HCT116 (cell line): ENCODE results near the gene GRK2. TPM values are rescaled to one million over a fixed set of nuclear protein-coding genes. Genes with fewer than 3 reads are reported as not detected.

ENCODE experiments used
- ATAC-seq: fragments of 200-7000 bp; cut with Tn5 transposase; 2 replicates; pipeline ENCODE4 v1.9.1; 2020; ENCODE audit warnings: mild to moderate bottlenecking, moderate library complexity
- BruUV-seq: library from RNA; stranded (reverse); fragments of 400-500 nt; replicated peaks from 2 replicates; lab custom pipeline; 2021; lab: Mats Ljungman, UMichigan
- CTCF ChIA-PET: fragments of 300-600 bp; sonication (Branson Sonifier 250); formaldehyde crosslinking; loops from one replicate; lab custom pipeline; 2021; ENCODE audit warnings: antibody characterized with exemption; lab: Charles Lee
- POLR2A ChIA-PET: fragments of 300-600, 350-600 bp; sonication (Branson Sonifier 250); formaldehyde crosslinking; loops from one replicate; lab custom pipeline; 2021; ENCODE audit warnings: antibody characterized with exemption; lab: Charles Lee
- RAD21 ChIA-PET, 2 experiments: fragments of 300-600 bp; sonication (Branson Sonifier 250); formaldehyde crosslinking; loops; one replicate each; lab custom pipeline; 2023; ENCODE audit warnings: low total read pairs in 2 of 2; ENCODE audit not compliant: uncharacterized antibody in 2 of 2, unreplicated experiment in 2 of 2, low non-redundant PET in 1 of 2; lab: Charles Lee
- DNase-seq: peaks from one replicate; pipeline ENCODE4 v3.0.0-alpha.2; 2010; ENCODE audit warnings: low read depth, low spot score
- H2AFZ ChIP-seq: fragments of 200-600 bp; shearing (Covaris generic), sonication (generic); 2 replicates; pipeline ENCODE4 v1.6.1; 2017; ENCODE audit warnings: low read depth, mixed run types, mixed read lengths, antibody characterized with exemption, low read length; ENCODE audit not compliant: poor library complexity, severe bottlenecking
- H3K27ac ChIP-seq: 2 replicates; pipeline ENCODE4 v1.5.1; 2012; ENCODE audit warnings: low read depth, low read length
- H3K27me3 ChIP-seq: fragments of 200-600 bp; sonication (generic); 2 replicates; pipeline ENCODE4 v1.6.1; 2016; ENCODE audit warnings: mixed run types, low read length, mixed read lengths; ENCODE audit not compliant: insufficient read depth
- H3K36me3 ChIP-seq, 2 experiments: fragments of 200-500 bp in 1 of 2; fragments of 200-600 bp in 1 of 2; sonication (Bioruptor generic) in 1 of 2; sonication (generic) in 1 of 2; 2 replicates each; pipeline versions ENCODE4 v1.5.1 to v1.6.1; 2014 to 2016; ENCODE audit warnings: low read length in 2 of 2, inconsistent platforms in 1 of 2, mixed read lengths in 1 of 2, mixed run types in 1 of 2; ENCODE audit not compliant: insufficient read depth in 2 of 2, control insufficient read depth in 1 of 2
- H3K4me1 ChIP-seq, 2 experiments: fragments of 200-600 bp in 1 of 2; sonication (generic) in 1 of 2; 2 replicates each; pipeline versions ENCODE4 v1.5.1 to v1.6.1; 2012 to 2017; ENCODE audit warnings: low read length in 2 of 2, inconsistent platforms in 1 of 2, mild to moderate bottlenecking in 1 of 2, mixed read lengths in 1 of 2, mixed run types in 1 of 2, moderate library complexity in 1 of 2; ENCODE audit not compliant: insufficient read depth in 2 of 2, control insufficient read depth in 1 of 2
- H3K4me2 ChIP-seq: fragments of 200-600 bp; sonication (generic); 2 replicates; pipeline ENCODE4 v1.6.1; 2017; ENCODE audit warnings: mixed run types, low read length, mixed read lengths
- H3K4me3 ChIP-seq, 2 experiments: fragments of 200-600 bp in 1 of 2; sonication (generic) in 1 of 2; replicated peaks in 1 of 2; 2 replicates each; pipeline ENCODE4 v1.5.1; 2011 to 2016; ENCODE audit warnings: low read length in 2 of 2, control low read depth in 1 of 2, low read depth in 1 of 2, mild to moderate bottlenecking in 1 of 2, mixed read lengths in 1 of 2, mixed run types in 1 of 2
- H3K79me2 ChIP-seq: fragments of 200-600 bp; sonication (generic); 2 replicates; pipeline ENCODE4 v1.6.1; 2017; ENCODE audit warnings: mild to moderate bottlenecking, mixed run types, low read length, moderate library complexity, mixed read lengths; ENCODE audit not compliant: insufficient read depth
- H3K9ac ChIP-seq: fragments of 200-600 bp; sonication (generic); 2 replicates; pipeline ENCODE4 v1.6.1; 2016; ENCODE audit warnings: low read length, mixed read lengths
- H3K9me2 ChIP-seq: fragments of 200-600 bp; sonication (generic), shearing (Covaris generic); 2 replicates; pipeline ENCODE4 v1.6.1; 2017; ENCODE audit warnings: mixed run types, mild to moderate bottlenecking, moderate library complexity; ENCODE audit not compliant: insufficient read depth
- H3K9me3 ChIP-seq, 2 experiments: fragments of 200-500 bp in 1 of 2; fragments of 200-600 bp in 1 of 2; sonication (Bioruptor generic) in 1 of 2; sonication (generic) in 1 of 2; 2 replicates each; pipeline ENCODE4 v1.6.1; 2014 to 2017; ENCODE audit warnings: low read length in 2 of 2, mixed read lengths in 2 of 2, inconsistent platforms in 1 of 2, low read depth in 1 of 2, mild to moderate bottlenecking in 1 of 2, mixed run types in 1 of 2, moderate library complexity in 1 of 2; ENCODE audit not compliant: control insufficient read depth in 1 of 2, insufficient read depth in 1 of 2
- H4K20me1 ChIP-seq: fragments of 200-600 bp; sonication (generic), shearing (Covaris generic); 2 replicates; pipeline ENCODE4 v1.6.1; 2017; ENCODE audit warnings: mixed run types, mild to moderate bottlenecking, moderate library complexity; ENCODE audit not compliant: insufficient read depth
- ATF3 ChIP-seq: IDR thresholded peaks from 2 replicates; pipeline ENCODE4 v1.6.1; 2012
- EGR1 ChIP-seq: IDR thresholded peaks from 2 replicates; pipeline ENCODE4 v1.6.1; 2012; ENCODE audit warnings: low read depth
- EZH2phosphoT487 ChIP-seq: fragments of 200-600 bp; IDR thresholded peaks from 2 replicates; pipeline ENCODE4 v1.6.1; 2018; ENCODE audit warnings: antibody characterized with exemption, borderline replicate concordance
- FOSL1 ChIP-seq: IDR thresholded peaks from 2 replicates; pipeline ENCODE4 v1.6.1; 2012; ENCODE audit warnings: low read depth
- SP1 ChIP-seq: IDR thresholded peaks from 2 replicates; pipeline ENCODE4 v1.6.1; 2012; ENCODE audit warnings: low read depth
- SRF ChIP-seq: IDR thresholded peaks from 2 replicates; pipeline ENCODE4 v1.6.1; 2012; ENCODE audit warnings: low read depth
- TCF7L2 ChIP-seq: IDR thresholded peaks from 2 replicates; pipeline ENCODE4 v1.7.0; 2011; ENCODE audit warnings: borderline replicate concordance, inconsistent platforms; ENCODE audit not compliant: insufficient read depth, insufficient read length; ENCODE audit errors: extremely low read depth
- ZFX ChIP-seq: fragments of 450-650 bp; IDR thresholded peaks from 2 replicates; pipeline ENCODE4 v1.6.1; 2017
- intact Hi-C: fragments of 100-400 bp; cut with micrococcal nuclease; formaldehyde crosslinking; loops from 2 replicates; pipeline ENCODE4 v1.10.0; 2022
- total RNA-seq: library from RNA; stranded (reverse); gene quantifications from one replicate; pipeline ENCODE4 v1.2.1, GENCODE V29; 2021; ENCODE audit not compliant: unreplicated experiment
- TF ChIP-seq, protein P1 (sequence below), 3 experiments: fragments of 200-600 bp in 1 of 3; sonication (generic) in 1 of 3; IDR thresholded peaks in 2 of 3; conservative IDR thresholded peaks in 1 of 3; 2 replicates each; pipeline ENCODE4 v1.5.1; 2012 to 2017; ENCODE audit warnings: low read depth in 2 of 3, low read length in 2 of 3, antibody characterized with exemption in 1 of 3, borderline replicate concordance in 1 of 3, control low read depth in 1 of 3, mild to moderate bottlenecking in 1 of 3, mixed read lengths in 1 of 3, mixed run types in 1 of 3, moderate library complexity in 1 of 3; ENCODE audit not compliant: insufficient read depth in 1 of 3

Gene GRK2
- total RNA-seq, 1 experiment from 2014 or later, result 83.0 TPM

DNA sequence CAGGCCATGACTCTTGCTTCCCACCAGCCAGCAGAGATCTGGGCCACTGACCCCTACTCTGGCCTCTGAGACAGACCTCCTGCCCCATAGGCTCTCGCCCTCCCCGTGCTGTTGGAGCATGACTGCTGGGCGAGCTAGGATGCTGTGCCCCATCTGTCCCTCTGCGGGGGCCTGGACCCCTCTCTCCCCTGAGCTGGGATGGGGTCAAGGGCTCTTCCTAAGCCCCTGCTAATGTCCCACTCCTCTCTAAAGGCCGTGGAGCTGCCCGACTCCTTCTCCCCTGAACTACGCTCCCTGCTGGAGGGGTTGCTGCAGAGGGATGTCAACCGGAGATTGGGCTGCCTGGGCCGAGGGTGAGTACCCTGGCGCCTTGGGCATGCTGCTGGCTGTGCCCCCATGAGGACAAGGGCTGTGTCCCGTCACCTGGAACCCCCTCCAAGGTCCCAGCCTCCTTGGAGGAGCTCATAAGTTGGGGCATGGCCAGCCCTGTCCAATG lies 16.7 kb downstream of the GRK2 start (continued):
- TF ChIP-seq EGR1, result no peak
- TF ChIP-seq, all 23 proteins: peak for 0

GRCh38 chr11:67283481-67283963 lies 17.2 kb downstream of the GRK2 start:
- H3K4me1 ChIP-seq, result peaks cover 8 to 15% of the 10 kb centered on the region in 2 experiments
- no TSS peak for BruUV-seq
- ChIA-PET CTCF (no interaction called here), POLR2A (no interaction called here), RAD21 (no interaction called here)
- H3K4me3 ChIP-seq, result no peak overlapping the region
- DNase-seq (no peak), ATAC-seq (no peak)
- no peak overlapping the region for H2AFZ ChIP-seq
- H3K9me2 ChIP-seq, result no peaks in the 10 kb centered on the region
- no peaks in the 10 kb centered on the region for H3K9me3 ChIP-seq
- TF ChIP-seq FOSL1 (no peak), SP1 (no peak), ATF3 (no peak), TCF7L2 (no peak), ZFX (no peak), SRF (no peak), EZH2phosphoT487 (no peak)
- TF ChIP-seq, protein P1, sequence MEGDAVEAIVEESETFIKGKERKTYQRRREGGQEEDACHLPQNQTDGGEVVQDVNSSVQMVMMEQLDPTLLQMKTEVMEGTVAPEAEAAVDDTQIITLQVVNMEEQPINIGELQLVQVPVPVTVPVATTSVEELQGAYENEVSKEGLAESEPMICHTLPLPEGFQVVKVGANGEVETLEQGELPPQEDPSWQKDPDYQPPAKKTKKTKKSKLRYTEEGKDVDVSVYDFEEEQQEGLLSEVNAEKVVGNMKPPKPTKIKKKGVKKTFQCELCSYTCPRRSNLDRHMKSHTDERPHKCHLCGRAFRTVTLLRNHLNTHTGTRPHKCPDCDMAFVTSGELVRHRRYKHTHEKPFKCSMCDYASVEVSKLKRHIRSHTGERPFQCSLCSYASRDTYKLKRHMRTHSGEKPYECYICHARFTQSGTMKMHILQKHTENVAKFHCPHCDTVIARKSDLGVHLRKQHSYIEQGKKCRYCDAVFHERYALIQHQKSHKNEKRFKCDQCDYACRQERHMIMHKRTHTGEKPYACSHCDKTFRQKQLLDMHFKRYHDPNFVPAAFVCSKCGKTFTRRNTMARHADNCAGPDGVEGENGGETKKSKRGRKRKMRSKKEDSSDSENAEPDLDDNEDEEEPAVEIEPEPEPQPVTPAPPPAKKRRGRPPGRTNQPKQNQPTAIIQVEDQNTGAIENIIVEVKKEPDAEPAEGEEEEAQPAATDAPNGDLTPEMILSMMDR (IDR thresholded peaks at IDR 0.05 in 2 of 3, conservative IDR thresholded peaks at IDR 0.05 in 1 of 3; ENCODE audit: borderline replicate concordance in 1 of 3, insufficient read depth in 1 of 3, low read depth in 2 of 3, low read length in 2 of 3), result no peak
- no peak overlapping the region for H3K27ac ChIP-seq
- H3K4me2 ChIP-seq, result no peak overlapping the region
- peaks cover 27 to 49% of the 10 kb centered on the region in 2 experiments for H3K36me3 ChIP-seq
- no peaks in the 10 kb centered on the region for H3K27me3 ChIP-seq
- no peak overlapping the region for H3K9ac ChIP-seq
- H3K79me2 ChIP-seq, result no peaks in the 10 kb centered on the region; the same call in 1 of the 2 replicates
- intact Hi-C loops, result no loop called here
- H4K20me1 ChIP-seq, result no peaks in the 10 kb centered on the region
